ENCODE measurements around the gene CCDC175. TPM values are rescaled to one million over a fixed set of nuclear protein-coding genes. Genes with fewer than 3 reads are reported as not detected.
A peak's percentile ranks its signal among the peaks of the same experiment; 100 is the strongest.

Gene CCDC175
- total RNA-seq (not detected), polyA plus RNA-seq (not detected), total RNA-seq (not detected)

GRCh38 chr14:59576332-59577294, at the start of gene CCDC175:
Gene CCDC175, minus strand, starts transcription at chr14:59576812. Its CDS starts 37 bp downstream, at chr14:59576775.
- H3K4me1 Mint-ChIP-seq, result peaks cover 4 to 9% (median 7%) of the 10 kb centered on the region in 7 donors
- DNase-seq (peak; percentile 66 to 84 (median 78)), ATAC-seq (peak; percentile 98)
- H3K4me3 Mint-ChIP-seq, result peak within 1 kb of the TSS; percentile 66 to 86 (median 78)
- Histone ChIP-seq H3K27me3 (ENCODE audit: control insufficient read depth in 2 of 2, insufficient read depth in 2 of 2, low read length in 2 of 2) (no peaks in the 10 kb centered on the region), H3K27ac (ENCODE audit: low read depth, low read length) (no peak within 1 kb of the TSS), H3K4me3 (ENCODE audit: low read length) (peak within 1 kb of the TSS; percentile 63), H3K9me3 (ENCODE audit: control insufficient read depth in 2 of 3, low read length in 3 of 3) (no peaks in the 10 kb centered on the region), H3K36me3 (ENCODE audit: control insufficient read depth in 2 of 3, insufficient read depth in 3 of 3, low read length in 3 of 3) (no peaks in the 10 kb centered on the region), H3K4me1 (ENCODE audit: control insufficient read depth in 2 of 2, insufficient read depth in 2 of 2, low read length in 2 of 2) (peaks cover 3 to 4% of the 10 kb centered on the region in 2 donors)
- H3K27me3 Mint-ChIP-seq, result peaks cover 20 to 46% (median 29%) of the 10 kb centered on the region in 5 donors
- ChIA-PET POLR2A (no interaction called here), CTCF (interaction anchor here (1.0 to 2.8 kb wide), 7 partner anchors 8 to 456 kb away, joined by 3 to 23 read pairs (median 4); no protein-coding TSS in a partner anchor)
- H3K36me3 Mint-ChIP-seq, result no peaks in the 10 kb centered on the region
- peak within 1 kb of the TSS in 3 of 9 donors; percentile 8 to 26 (median 14) for H3K27ac Mint-ChIP-seq
- H3K9me3 Mint-ChIP-seq, result no peaks in the 10 kb centered on the region
- intact Hi-C loops (cut with micrococcal nuclease), result loop anchor here (1.0 to 5.0 kb wide), 11 partner anchors 64 to 1075 kb away; partner anchors contain the start of genes JKAMP (in 2 of the 2), L3HYPDH (in 2 of the 2) and DAAM1 (in 1 of the 2)

- DNase-seq (no peak), ATAC-seq (no peak)
- ChIA-PET POLR2A (no interaction called here), CTCF (no interaction called here)
- Mint-ChIP-seq H3K4me3 (no peak overlapping the region), H3K36me3 (no peaks in the 10 kb centered on the region), H3K27ac (no peak overlapping the region), H3K27me3 (peaks cover 5 to 41% (median 33%) of the 10 kb centered on the region in 5 donors), H3K4me1 (no peaks in the 10 kb centered on the region), H3K9me3 (peaks cover 0 to 5% (median 0%) of the 10 kb centered on the region in 11 donors)
- Histone ChIP-seq H3K27ac (ENCODE audit: low read depth, low read length) (no peak overlapping the region), H3K27me3 (ENCODE audit: control insufficient read depth in 2 of 2, insufficient read depth in 2 of 2, low read length in 2 of 2) (no peaks in the 10 kb centered on the region), H3K4me1 (ENCODE audit: control insufficient read depth in 2 of 2, insufficient read depth in 2 of 2, low read length in 2 of 2) (no peaks in the 10 kb centered on the region), H3K36me3 (ENCODE audit: control insufficient read depth in 2 of 3, insufficient read depth in 3 of 3, low read length in 3 of 3) (no peaks in the 10 kb centered on the region), H3K4me3 (ENCODE audit: low read length) (no peak overlapping the region), H3K9me3 (ENCODE audit: control insufficient read depth in 2 of 3, low read length in 3 of 3) (no peaks in the 10 kb centered on the region)
- intact Hi-C loops (cut with micrococcal nuclease), result no loop called here
These were observed 46.0 kb upstream of the CCDC175 start for GRCh38 chr14:59622631-59623030.

GRCh38 chr14:59619061-59619460, 42.4 kb upstream of the CCDC175 start:
- H3K36me3 Mint-ChIP-seq, result no peaks in the 10 kb centered on the region
- DNase-seq (no peak), ATAC-seq (no peak)
- Histone ChIP-seq H3K36me3 (ENCODE audit: control insufficient read depth in 2 of 3, insufficient read depth in 3 of 3, low read length in 3 of 3) (no peaks in the 10 kb centered on the region), H3K4me3 (ENCODE audit: low read length) (no peak overlapping the region), H3K4me1 (ENCODE audit: control insufficient read depth in 2 of 2, insufficient read depth in 2 of 2, low read length in 2 of 2) (no peaks in the 10 kb centered on the region), H3K9me3 (ENCODE audit: control insufficient read depth in 2 of 3, low read length in 3 of 3) (no peaks in the 10 kb centered on the region), H3K27me3 (ENCODE audit: control insufficient read depth in 2 of 2, insufficient read depth in 2 of 2, low read length in 2 of 2) (no peaks in the 10 kb centered on the region), H3K27ac (ENCODE audit: low read depth, low read length) (no peak overlapping the region)
- H3K4me1 Mint-ChIP-seq, result no peaks in the 10 kb centered on the region
- H3K9me3 Mint-ChIP-seq, result peaks cover 0 to 5% (median 0%) of the 10 kb centered on the region in 11 donors
- H3K27me3 Mint-ChIP-seq, result peaks cover 0 to 37% (median 29%) of the 10 kb centered on the region in 5 donors
- intact Hi-C loops (cut with micrococcal nuclease), result no loop called here
- ChIA-PET POLR2A (no interaction called here), CTCF (no interaction called here)
- no peak overlapping the region for H3K27ac Mint-ChIP-seq
- no peak overlapping the region for H3K4me3 Mint-ChIP-seq

GRCh38 chr14:59601056-59601455, 24.4 kb upstream of the CCDC175 start:
- no peak overlapping the region for H3K4me3 ChIP-seq (ENCODE audit: low read length)
- CTCF ChIA-PET, result no interaction called here
- H3K4me1 ChIP-seq (ENCODE audit: control insufficient read depth in 2 of 2, insufficient read depth in 2 of 2, low read length in 2 of 2), result no peaks in the 10 kb centered on the region
- H3K27ac ChIP-seq (ENCODE audit: low read depth, low read length), result no peak overlapping the region
- no peak for ATAC-seq
- no peaks in the 10 kb centered on the region for H3K36me3 ChIP-seq (ENCODE audit: control insufficient read depth in 2 of 3, insufficient read depth in 3 of 3, low read length in 3 of 3)
- no peaks in the 10 kb centered on the region for H3K27me3 ChIP-seq (ENCODE audit: control insufficient read depth in 2 of 2, insufficient read depth in 2 of 2, low read length in 2 of 2)
- H3K9me3 ChIP-seq (ENCODE audit: control insufficient read depth in 2 of 3, low read length in 3 of 3), result no peaks in the 10 kb centered on the region
- H3K27ac Mint-ChIP-seq, result no peak overlapping the region
- peaks cover 8 to 28% (median 13%) of the 10 kb centered on the region in 5 donors for H3K27me3 Mint-ChIP-seq
- H3K4me3 Mint-ChIP-seq, result no peak overlapping the region
- intact Hi-C loops (cut with micrococcal nuclease), result no loop called here
- no peaks in the 10 kb centered on the region for H3K36me3 Mint-ChIP-seq
- POLR2A ChIA-PET, result no interaction called here
- peaks cover 0 to 2% (median 0%) of the 10 kb centered on the region in 11 donors for H3K9me3 Mint-ChIP-seq
- H3K4me1 Mint-ChIP-seq, result peaks cover 0 to 1% (median 0%) of the 10 kb centered on the region in 7 donors
- no peak for DNase-seq

- H3K4me1 ChIP-seq (ENCODE audit: control insufficient read depth in 2 of 2, insufficient read depth in 2 of 2, low read length in 2 of 2), result no peaks in the 10 kb centered on the region
- H3K27ac ChIP-seq (ENCODE audit: low read depth, low read length), result no peak overlapping the region
- H3K36me3 ChIP-seq (ENCODE audit: control insufficient read depth in 2 of 3, insufficient read depth in 3 of 3, low read length in 3 of 3), result no peaks in the 10 kb centered on the region
- no peak overlapping the region for H3K4me3 ChIP-seq (ENCODE audit: low read length)
- no peaks in the 10 kb centered on the region for H3K27me3 ChIP-seq (ENCODE audit: control insufficient read depth in 2 of 2, insufficient read depth in 2 of 2, low read length in 2 of 2)
- no peak overlapping the region for H3K27ac Mint-ChIP-seq
- DNase-seq (no peak), ATAC-seq (no peak)
- peaks cover 0 to 1% (median 0%) of the 10 kb centered on the region in 7 donors for H3K4me1 Mint-ChIP-seq
- POLR2A ChIA-PET, result no interaction called here
- CTCF ChIA-PET, result no interaction called here
- peaks cover 0 to 2% (median 0%) of the 10 kb centered on the region in 11 donors for H3K9me3 Mint-ChIP-seq
- intact Hi-C loops (cut with micrococcal nuclease), result no loop called here
- H3K36me3 Mint-ChIP-seq, result no peaks in the 10 kb centered on the region
- H3K27me3 Mint-ChIP-seq, result peaks cover 8 to 33% (median 14%) of the 10 kb centered on the region in 5 donors
- no peak overlapping the region for H3K4me3 Mint-ChIP-seq
- no peaks in the 10 kb centered on the region for H3K9me3 ChIP-seq (ENCODE audit: control insufficient read depth in 2 of 3, low read length in 3 of 3)
These were observed 23.8 kb upstream of the CCDC175 start for GRCh38 chr14:59600211-59600945.

- Mint-ChIP-seq H3K4me1 (no peaks in the 10 kb centered on the region), H3K27me3 (peaks cover 11 to 32% (median 17%) of the 10 kb centered on the region in 5 donors), H3K27ac (no peak overlapping the region), H3K36me3 (peaks cover 0 to 6% (median 2%) of the 10 kb centered on the region in 5 donors), H3K9me3 (peaks cover 0 to 11% (median 5%) of the 10 kb centered on the region in 11 donors), H3K4me3 (no peak overlapping the region)
- Histone ChIP-seq H3K27ac (ENCODE audit: low read depth, low read length) (no peak overlapping the region), H3K4me3 (ENCODE audit: low read length) (no peak overlapping the region), H3K36me3 (ENCODE audit: control insufficient read depth in 2 of 3, insufficient read depth in 3 of 3, low read length in 3 of 3) (no peaks in the 10 kb centered on the region), H3K9me3 (ENCODE audit: control insufficient read depth in 2 of 3, low read length in 3 of 3) (peaks cover 0 to 6% (median 0%) of the 10 kb centered on the region in 3 experiments), H3K27me3 (ENCODE audit: control insufficient read depth in 2 of 2, insufficient read depth in 2 of 2, low read length in 2 of 2) (no peaks in the 10 kb centered on the region), H3K4me1 (ENCODE audit: control insufficient read depth in 2 of 2, insufficient read depth in 2 of 2, low read length in 2 of 2) (no peaks in the 10 kb centered on the region)
- ChIA-PET POLR2A (no interaction called here), CTCF (no interaction called here)
- intact Hi-C loops (cut with micrococcal nuclease), result no loop called here
- ATAC-seq (no peak), DNase-seq (no peak)
These were observed 18.5 kb upstream of the CCDC175 start for GRCh38 chr14:59595071-59595470.
